ENCODE data around the gene RMND1. TPM values are rescaled to one million over a fixed set of nuclear protein-coding genes. Genes with fewer than 3 reads are reported as not detected.

Gene RMND1
- total and polyA plus RNA-seq, 2 of the 13 experiments (the other 11 are each of a cell fraction or from before 2014, with no cell fraction given): 34.0 to 72.5 TPM

DNA sequence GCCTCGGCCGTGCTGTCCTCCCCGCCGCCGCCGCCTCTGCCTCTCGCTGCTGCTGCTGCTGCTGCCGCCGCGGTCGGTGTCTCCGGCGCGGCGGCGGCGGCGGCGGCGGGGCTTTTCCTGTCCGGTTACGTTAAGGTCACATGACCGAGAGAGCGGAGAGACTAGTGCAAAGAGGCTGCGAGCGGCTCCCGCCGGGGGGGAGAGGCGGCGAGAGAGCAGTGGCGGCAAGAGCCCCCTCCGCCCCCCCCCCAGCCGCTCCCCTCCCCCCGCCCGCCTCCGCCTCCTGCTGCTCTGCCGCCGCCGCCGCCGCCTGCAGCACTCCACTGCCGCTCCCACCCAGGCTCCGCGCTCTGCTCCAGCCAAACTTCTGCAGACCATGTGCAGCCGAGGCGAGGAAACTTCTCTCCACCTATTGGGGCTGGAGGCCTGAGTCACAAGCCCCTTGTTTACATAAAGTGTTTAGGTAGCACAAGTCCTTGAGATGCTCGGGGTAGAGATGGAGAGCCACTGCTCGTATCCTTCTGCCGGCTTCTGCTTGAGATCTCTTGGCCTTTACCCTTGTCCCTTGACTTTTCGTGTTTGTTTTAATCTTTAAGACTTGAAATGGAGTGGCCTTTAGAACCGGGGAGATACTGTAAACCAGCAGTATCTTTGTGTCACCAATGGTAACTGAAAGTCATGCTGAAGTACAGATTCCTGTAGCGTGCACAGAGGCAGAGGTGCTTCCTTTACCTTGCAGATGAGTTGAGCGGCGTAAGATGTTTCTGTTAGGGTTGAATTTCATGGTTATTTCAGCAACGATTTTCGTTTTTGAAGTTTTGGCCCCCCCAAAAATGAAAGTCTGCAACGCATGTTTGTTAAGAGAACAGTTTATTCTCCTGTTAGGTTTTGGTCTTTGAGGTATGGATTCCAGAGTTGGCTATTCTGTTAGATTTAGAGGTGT lies 60.2 kb downstream of the RMND1 start, which contains the start of gene ZBTB2 (continued):
- TF ChIP-seq, protein P1, sequence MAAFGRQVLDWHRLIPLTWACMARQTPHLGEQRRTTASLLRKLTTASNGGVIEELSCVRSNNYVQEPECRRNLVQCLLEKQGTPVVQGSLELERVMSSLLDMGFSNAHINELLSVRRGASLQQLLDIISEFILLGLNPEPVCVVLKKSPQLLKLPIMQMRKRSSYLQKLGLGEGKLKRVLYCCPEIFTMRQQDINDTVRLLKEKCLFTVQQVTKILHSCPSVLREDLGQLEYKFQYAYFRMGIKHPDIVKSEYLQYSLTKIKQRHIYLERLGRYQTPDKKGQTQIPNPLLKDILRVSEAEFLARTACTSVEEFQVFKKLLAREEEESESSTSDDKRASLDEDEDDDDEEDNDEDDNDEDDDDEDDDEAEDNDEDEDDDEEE (CRISPR knock-in tag; IDR thresholded peaks at IDR 0.05): 0 out of 2 replicates have a peak, but pooled peaks have one; percentile 1
- TF ChIP-seq, protein P2, sequence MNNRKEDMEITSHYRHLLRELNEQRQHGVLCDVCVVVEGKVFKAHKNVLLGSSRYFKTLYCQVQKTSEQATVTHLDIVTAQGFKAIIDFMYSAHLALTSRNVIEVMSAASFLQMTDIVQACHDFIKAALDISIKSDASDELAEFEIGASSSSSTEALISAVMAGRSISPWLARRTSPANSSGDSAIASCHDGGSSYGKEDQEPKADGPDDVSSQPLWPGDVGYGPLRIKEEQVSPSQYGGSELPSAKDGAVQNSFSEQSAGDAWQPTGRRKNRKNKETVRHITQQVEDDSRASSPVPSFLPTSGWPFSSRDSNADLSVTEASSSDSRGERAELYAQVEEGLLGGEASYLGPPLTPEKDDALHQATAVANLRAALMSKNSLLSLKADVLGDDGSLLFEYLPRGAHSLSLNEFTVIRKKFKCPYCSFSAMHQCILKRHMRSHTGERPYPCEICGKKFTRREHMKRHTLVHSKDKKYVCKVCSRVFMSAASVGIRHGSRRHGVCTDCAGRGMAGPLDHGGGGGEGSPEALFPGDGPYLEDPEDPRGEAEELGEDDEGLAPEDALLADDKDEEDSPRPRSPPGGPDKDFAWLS (CRISPR knock-in tag; IDR thresholded peaks at IDR 0.05; ENCODE audit: borderline replicate concordance): no peak
- TF ChIP-seq, protein P3, sequence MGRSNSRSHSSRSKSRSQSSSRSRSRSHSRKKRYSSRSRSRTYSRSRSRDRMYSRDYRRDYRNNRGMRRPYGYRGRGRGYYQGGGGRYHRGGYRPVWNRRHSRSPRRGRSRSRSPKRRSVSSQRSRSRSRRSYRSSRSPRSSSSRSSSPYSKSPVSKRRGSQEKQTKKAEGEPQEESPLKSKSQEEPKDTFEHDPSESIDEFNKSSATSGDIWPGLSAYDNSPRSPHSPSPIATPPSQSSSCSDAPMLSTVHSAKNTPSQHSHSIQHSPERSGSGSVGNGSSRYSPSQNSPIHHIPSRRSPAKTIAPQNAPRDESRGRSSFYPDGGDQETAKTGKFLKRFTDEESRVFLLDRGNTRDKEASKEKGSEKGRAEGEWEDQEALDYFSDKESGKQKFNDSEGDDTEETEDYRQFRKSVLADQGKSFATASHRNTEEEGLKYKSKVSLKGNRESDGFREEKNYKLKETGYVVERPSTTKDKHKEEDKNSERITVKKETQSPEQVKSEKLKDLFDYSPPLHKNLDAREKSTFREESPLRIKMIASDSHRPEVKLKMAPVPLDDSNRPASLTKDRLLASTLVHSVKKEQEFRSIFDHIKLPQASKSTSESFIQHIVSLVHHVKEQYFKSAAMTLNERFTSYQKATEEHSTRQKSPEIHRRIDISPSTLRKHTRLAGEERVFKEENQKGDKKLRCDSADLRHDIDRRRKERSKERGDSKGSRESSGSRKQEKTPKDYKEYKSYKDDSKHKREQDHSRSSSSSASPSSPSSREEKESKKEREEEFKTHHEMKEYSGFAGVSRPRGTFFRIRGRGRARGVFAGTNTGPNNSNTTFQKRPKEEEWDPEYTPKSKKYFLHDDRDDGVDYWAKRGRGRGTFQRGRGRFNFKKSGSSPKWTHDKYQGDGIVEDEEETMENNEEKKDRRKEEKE (IDR thresholded peaks at IDR 0.05): no peak
- no peak for TF ChIP-seq KAT2B (IDR thresholded peaks at IDR 0.05; ENCODE audit: borderline replicate concordance, low read depth, low read length)
- TF ChIP-seq, protein P4, sequence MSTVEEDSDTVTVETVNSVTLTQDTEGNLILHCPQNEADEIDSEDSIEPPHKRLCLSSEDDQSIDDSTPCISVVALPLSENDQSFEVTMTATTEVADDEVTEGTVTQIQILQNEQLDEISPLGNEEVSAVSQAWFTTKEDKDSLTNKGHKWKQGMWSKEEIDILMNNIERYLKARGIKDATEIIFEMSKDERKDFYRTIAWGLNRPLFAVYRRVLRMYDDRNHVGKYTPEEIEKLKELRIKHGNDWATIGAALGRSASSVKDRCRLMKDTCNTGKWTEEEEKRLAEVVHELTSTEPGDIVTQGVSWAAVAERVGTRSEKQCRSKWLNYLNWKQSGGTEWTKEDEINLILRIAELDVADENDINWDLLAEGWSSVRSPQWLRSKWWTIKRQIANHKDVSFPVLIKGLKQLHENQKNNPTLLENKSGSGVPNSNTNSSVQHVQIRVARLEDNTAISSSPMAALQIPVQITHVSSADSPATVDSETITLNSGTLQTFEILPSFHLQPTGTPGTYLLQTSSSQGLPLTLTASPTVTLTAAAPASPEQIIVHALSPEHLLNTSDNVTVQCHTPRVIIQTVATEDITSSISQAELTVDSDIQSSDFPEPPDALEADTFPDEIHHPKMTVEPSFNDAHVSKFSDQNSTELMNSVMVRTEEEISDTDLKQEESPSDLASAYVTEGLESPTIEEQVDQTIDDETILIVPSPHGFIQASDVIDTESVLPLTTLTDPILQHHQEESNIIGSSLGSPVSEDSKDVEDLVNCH (CRISPR knock-in tag; IDR thresholded peaks at IDR 0.05): no peak
- TF ChIP-seq, protein P5, sequence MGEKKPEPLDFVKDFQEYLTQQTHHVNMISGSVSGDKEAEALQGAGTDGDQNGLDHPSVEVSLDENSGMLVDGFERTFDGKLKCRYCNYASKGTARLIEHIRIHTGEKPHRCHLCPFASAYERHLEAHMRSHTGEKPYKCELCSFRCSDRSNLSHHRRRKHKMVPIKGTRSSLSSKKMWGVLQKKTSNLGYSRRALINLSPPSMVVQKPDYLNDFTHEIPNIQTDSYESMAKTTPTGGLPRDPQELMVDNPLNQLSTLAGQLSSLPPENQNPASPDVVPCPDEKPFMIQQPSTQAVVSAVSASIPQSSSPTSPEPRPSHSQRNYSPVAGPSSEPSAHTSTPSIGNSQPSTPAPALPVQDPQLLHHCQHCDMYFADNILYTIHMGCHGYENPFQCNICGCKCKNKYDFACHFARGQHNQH (CRISPR knock-in tag; IDR thresholded peaks at IDR 0.05): no peak
- TF ChIP-seq, protein P6, sequence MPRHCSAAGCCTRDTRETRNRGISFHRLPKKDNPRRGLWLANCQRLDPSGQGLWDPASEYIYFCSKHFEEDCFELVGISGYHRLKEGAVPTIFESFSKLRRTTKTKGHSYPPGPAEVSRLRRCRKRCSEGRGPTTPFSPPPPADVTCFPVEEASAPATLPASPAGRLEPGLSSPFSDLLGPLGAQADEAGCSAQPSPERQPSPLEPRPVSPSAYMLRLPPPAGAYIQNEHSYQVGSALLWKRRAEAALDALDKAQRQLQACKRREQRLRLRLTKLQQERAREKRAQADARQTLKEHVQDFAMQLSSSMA (CRISPR knock-in tag; IDR thresholded peaks at IDR 0.05): peak; percentile 44; the same call in 1 of the 2 replicates
- TF ChIP-seq ZNF136 (CRISPR knock-in tag; IDR thresholded peaks at IDR 0.05; ENCODE audit: low read depth): no peak; the same call in 1 of the 2 replicates
- TF ChIP-seq ZSCAN29 (CRISPR knock-in tag; conservative IDR thresholded peaks at IDR 0.05): no peak
- no peak for TF ChIP-seq EEA1 (CRISPR knock-in tag; IDR thresholded peaks at IDR 0.05; ENCODE audit: borderline replicate concordance)
- no peak for TF ChIP-seq ZNF768 (CRISPR knock-in tag; IDR thresholded peaks at IDR 0.05)
- TF ChIP-seq ZNF101 (CRISPR knock-in tag; IDR thresholded peaks at IDR 0.05; ENCODE audit: borderline replicate concordance, low read depth): no peak
- no peak for TF ChIP-seq ZNF749 (CRISPR knock-in tag; IDR thresholded peaks at IDR 0.05; ENCODE audit: borderline replicate concordance)
- no peak for TF ChIP-seq SRY (CRISPR knock-in tag; IDR thresholded peaks at IDR 0.05)
- no peak for TF ChIP-seq SMYD3 (CRISPR knock-in tag; IDR thresholded peaks at IDR 0.05)
- peak; percentile 30; the same call in 1 of the 2 replicates for TF ChIP-seq ZNF160 (CRISPR knock-in tag; IDR thresholded peaks at IDR 0.05)

Data from HepG2 (cell line).